ENCODE measurements around the gene HMMR.
"Not testable (repeated sequence)": the region's sequence is repeated elsewhere in the genome, so short reads cannot be mapped to it uniquely, and the experiment has no call there.

Gene HMMR

GRCh38 chr5:163451489-163451888, 8.9 kb upstream of the HMMR start:
- no peak overlapping the region for H3K4me3 ChIP-seq (ENCODE audit: low read length)
- H3K9ac ChIP-seq (ENCODE audit: low read length) = no peak overlapping the region
- no peaks in the 10 kb centered on the region for H4K20me1 ChIP-seq (ENCODE audit: insufficient read depth, low read length)
- H3K4me1 ChIP-seq (ENCODE audit: low read length) = no peaks in the 10 kb centered on the region
- TF ChIP-seq EZH2phosphoT487 (IDR thresholded peaks at IDR 0.05; ENCODE audit: low read length) = no peak
- TF ChIP-seq EZH2 (optimal IDR thresholded peaks at IDR 0.05; ENCODE audit: low read depth, low read length) = no peak
- TF ChIP-seq, protein P1, sequence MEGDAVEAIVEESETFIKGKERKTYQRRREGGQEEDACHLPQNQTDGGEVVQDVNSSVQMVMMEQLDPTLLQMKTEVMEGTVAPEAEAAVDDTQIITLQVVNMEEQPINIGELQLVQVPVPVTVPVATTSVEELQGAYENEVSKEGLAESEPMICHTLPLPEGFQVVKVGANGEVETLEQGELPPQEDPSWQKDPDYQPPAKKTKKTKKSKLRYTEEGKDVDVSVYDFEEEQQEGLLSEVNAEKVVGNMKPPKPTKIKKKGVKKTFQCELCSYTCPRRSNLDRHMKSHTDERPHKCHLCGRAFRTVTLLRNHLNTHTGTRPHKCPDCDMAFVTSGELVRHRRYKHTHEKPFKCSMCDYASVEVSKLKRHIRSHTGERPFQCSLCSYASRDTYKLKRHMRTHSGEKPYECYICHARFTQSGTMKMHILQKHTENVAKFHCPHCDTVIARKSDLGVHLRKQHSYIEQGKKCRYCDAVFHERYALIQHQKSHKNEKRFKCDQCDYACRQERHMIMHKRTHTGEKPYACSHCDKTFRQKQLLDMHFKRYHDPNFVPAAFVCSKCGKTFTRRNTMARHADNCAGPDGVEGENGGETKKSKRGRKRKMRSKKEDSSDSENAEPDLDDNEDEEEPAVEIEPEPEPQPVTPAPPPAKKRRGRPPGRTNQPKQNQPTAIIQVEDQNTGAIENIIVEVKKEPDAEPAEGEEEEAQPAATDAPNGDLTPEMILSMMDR (IDR thresholded peaks at IDR 0.05; ENCODE audit: low read length) = no peak
- no peaks in the 10 kb centered on the region for H3F3A ChIP-seq (ENCODE audit: insufficient read depth, low read length)
- H3K36me3 ChIP-seq (replicated peaks; ENCODE audit: insufficient read depth, low read length) = no peaks in the 10 kb centered on the region; the same call in 1 of the 2 replicates
- no peak overlapping the region for H2AFZ ChIP-seq (ENCODE audit: low read length)
- H3K4me2 ChIP-seq (ENCODE audit: low read depth, low read length) = no peak overlapping the region
- H3K27me3 ChIP-seq (replicated peaks; ENCODE audit: insufficient read depth, low read length) = no peaks in the 10 kb centered on the region
- no peaks in the 10 kb centered on the region for H3K9me3 ChIP-seq (replicated peaks; ENCODE audit: insufficient read depth, low read length)
- H3K9me2 ChIP-seq (replicated peaks; ENCODE audit: insufficient read depth, low read length) = no peaks in the 10 kb centered on the region
- DNase-seq = no peak
- 0 out of 2 replicates have a peak, but pooled peaks cover 2% of the 10 kb centered on the region for H3K79me2 ChIP-seq (ENCODE audit: low read length)
- no peak overlapping the region for H3K27ac ChIP-seq (ENCODE audit: low read length)

DNA sequence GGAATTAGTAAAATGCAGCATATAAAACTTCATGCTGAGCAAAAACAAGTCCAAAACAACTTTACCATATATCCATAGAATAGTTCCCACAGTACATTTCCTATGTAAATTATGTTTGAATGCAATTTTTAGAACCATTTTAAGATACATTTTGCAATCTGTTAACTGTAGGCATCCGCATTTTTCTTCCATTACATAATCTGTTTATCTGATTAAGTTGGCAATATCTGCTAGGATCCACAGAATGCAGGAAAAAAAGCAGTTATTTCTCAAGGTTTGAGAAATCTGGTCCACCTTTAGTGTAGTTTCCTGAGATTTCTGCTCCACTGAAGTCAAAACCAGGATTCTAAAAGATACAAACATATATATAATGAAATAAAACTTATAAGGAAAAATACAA, 6.7 kb upstream of the HMMR start:
- H4K20me1 ChIP-seq (ENCODE audit: insufficient read depth, low read length) = no peaks in the 10 kb centered on the region
- no peaks in the 10 kb centered on the region for H3K9me3 ChIP-seq (replicated peaks; ENCODE audit: insufficient read depth, low read length)
- H3F3A ChIP-seq (ENCODE audit: insufficient read depth, low read length) = peaks cover 4% of the 10 kb centered on the region; the same call in 1 of the 2 replicates
- DNase-seq = no peak
- H3K79me2 ChIP-seq (ENCODE audit: low read length) = peaks cover 21% of the 10 kb centered on the region
- no peaks in the 10 kb centered on the region; the same call in 1 of the 2 replicates for H3K36me3 ChIP-seq (replicated peaks; ENCODE audit: insufficient read depth, low read length)
- no peak overlapping the region for H3K27ac ChIP-seq (ENCODE audit: low read length)
- no peak overlapping the region for H2AFZ ChIP-seq (ENCODE audit: low read length)
- no peak overlapping the region for H3K4me2 ChIP-seq (ENCODE audit: low read depth, low read length)
- TF ChIP-seq, protein P1 (IDR thresholded peaks at IDR 0.05; ENCODE audit: low read length) = no peak
- TF ChIP-seq EZH2phosphoT487 (IDR thresholded peaks at IDR 0.05; ENCODE audit: low read length) = no peak
- no peak for TF ChIP-seq EZH2 (optimal IDR thresholded peaks at IDR 0.05; ENCODE audit: low read depth, low read length)
- H3K27me3 ChIP-seq (replicated peaks; ENCODE audit: insufficient read depth, low read length) = no peaks in the 10 kb centered on the region
- H3K9ac ChIP-seq (ENCODE audit: low read length) = no peak overlapping the region
- no peaks in the 10 kb centered on the region for H3K4me1 ChIP-seq (ENCODE audit: low read length)
- H3K4me3 ChIP-seq (ENCODE audit: low read length) = no peak overlapping the region
- no peaks in the 10 kb centered on the region for H3K9me2 ChIP-seq (replicated peaks; ENCODE audit: insufficient read depth, low read length)

DNA sequence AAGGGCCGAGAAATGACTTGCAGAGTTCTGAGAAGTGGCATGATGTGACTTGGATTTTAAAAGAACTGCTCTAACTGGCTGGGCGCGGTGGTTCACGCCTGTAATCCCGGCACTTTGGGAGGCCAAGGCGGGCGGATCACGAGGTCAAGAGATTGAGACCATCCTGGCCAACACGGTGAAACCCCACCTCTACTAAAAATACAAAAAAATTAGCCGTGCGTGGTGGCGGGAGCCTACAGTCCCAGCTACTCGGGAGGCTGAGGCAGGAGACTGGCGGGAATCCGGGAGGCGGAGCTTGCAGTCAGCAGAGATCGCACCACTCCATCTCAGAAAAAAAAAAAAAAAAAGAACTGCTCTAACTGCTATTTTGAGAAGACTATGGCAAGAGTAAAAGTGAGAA, 5.0 kb upstream of the HMMR start:
- not testable (repeated sequence) for H3K4me2 ChIP-seq (ENCODE audit: low read depth, low read length); DNase-seq; H3K27ac ChIP-seq (ENCODE audit: low read length); H3K9me3 ChIP-seq (replicated peaks; ENCODE audit: insufficient read depth, low read length); H2AFZ ChIP-seq (ENCODE audit: low read length); H3K27me3 ChIP-seq (replicated peaks; ENCODE audit: insufficient read depth, low read length); H4K20me1 ChIP-seq (ENCODE audit: insufficient read depth, low read length); H3K4me1 ChIP-seq (ENCODE audit: low read length); H3K9ac ChIP-seq (ENCODE audit: low read length); H3K36me3 ChIP-seq (replicated peaks; ENCODE audit: insufficient read depth, low read length); H3K9me2 ChIP-seq (replicated peaks; ENCODE audit: insufficient read depth, low read length); H3K4me3 ChIP-seq (ENCODE audit: low read length)
- Histone ChIP-seq H3F3A (ENCODE audit: insufficient read depth, low read length) (peaks cover 19% of the 10 kb centered on the region), H3K79me2 (ENCODE audit: low read length) (peaks cover 25% of the 10 kb centered on the region)

DNA sequence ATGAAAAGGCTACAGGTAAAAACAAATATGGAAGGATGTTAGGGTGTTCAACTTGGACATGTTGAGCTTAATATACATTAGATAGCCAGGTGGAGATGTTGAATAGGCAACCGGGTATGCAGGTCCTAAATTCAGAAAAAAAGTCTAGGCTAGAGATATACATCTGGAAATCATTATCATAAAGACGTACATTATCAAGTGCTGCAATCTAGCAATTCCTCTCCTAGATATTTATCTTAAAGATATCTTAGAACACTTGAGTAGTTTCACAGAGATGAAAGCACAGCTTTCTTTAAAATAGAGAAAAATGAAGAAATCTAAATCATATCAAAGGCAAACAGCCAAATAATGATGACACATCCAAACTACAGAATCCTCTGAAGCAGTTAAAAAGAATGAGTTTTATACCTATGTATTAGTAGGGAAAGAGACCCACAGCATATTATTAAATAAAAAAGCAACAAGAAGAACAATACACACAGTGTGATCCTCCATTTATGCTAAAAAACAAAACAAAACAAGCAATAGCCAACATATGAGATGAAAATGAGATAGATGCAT, 4.3 kb upstream of the HMMR start:
- Histone ChIP-seq H3K9me2 (replicated peaks; ENCODE audit: insufficient read depth, low read length) (no peaks in the 10 kb centered on the region), H3K27me3 (replicated peaks; ENCODE audit: insufficient read depth, low read length) (no peaks in the 10 kb centered on the region), H3K4me1 (ENCODE audit: low read length) (no peaks in the 10 kb centered on the region), H3K27ac (ENCODE audit: low read length) (no peak overlapping the region), H3K4me2 (ENCODE audit: low read depth, low read length) (no peak overlapping the region), H4K20me1 (ENCODE audit: insufficient read depth, low read length) (no peaks in the 10 kb centered on the region), H3K36me3 (replicated peaks; ENCODE audit: insufficient read depth, low read length) (no peaks in the 10 kb centered on the region; the same call in 1 of the 2 replicates), H3K9me3 (replicated peaks; ENCODE audit: insufficient read depth, low read length) (no peaks in the 10 kb centered on the region), H3K9ac (ENCODE audit: low read length) (no peak overlapping the region), H3K4me3 (ENCODE audit: low read length) (no peak overlapping the region), H3K79me2 (ENCODE audit: low read length) (peaks cover 28% of the 10 kb centered on the region), H3F3A (ENCODE audit: insufficient read depth, low read length) (peaks cover 25% of the 10 kb centered on the region), H2AFZ (ENCODE audit: low read length) (no peak overlapping the region)
- DNase-seq = no peak
- no peak for TF ChIP-seq EZH2 (optimal IDR thresholded peaks at IDR 0.05; ENCODE audit: low read depth, low read length)
- TF ChIP-seq, protein P1 (IDR thresholded peaks at IDR 0.05; ENCODE audit: low read length) = no peak
- TF ChIP-seq EZH2phosphoT487 (IDR thresholded peaks at IDR 0.05; ENCODE audit: low read length) = no peak
